Measurements from ENCODE around the gene IFT57. TPM values are rescaled to one million over a fixed set of nuclear protein-coding genes. Genes with fewer than 3 reads are reported as not detected.

IFT57 gene
- total RNA-seq, 6 experiments from 2014 or later, result 53.6 to 65.3 (median 58.7) TPM

DNA sequence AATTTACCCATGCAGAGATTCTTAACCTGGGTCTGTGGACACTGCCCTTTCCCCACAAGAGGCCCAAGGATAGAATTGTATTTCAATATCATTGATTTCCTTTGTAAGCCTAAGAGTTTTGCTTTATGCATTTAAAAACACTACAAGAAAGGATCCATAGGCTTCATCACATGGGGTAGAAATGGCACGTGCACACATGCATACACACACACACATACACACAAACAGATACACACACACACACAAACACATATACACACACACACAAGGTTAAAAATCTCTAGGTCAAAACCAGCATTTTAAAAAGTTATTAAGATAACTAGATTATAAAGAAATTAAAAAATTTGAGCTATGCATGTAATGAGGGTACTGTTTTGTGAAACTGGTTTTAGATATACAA is 95.9 kb downstream of the IFT57 start:
- Mint-ChIP-seq H3K27ac (no peak overlapping the region), H3K4me1 (ENCODE audit: low read depth) (peaks cover 17% of the 10 kb centered on the region), H3K4me3 (no peak overlapping the region), H3K36me3 (ENCODE audit: low read depth) (no peaks in the 10 kb centered on the region), H3K27me3 (ENCODE audit: insufficient read depth) (no peaks in the 10 kb centered on the region; the same call in none of the 2 replicates), H3K9me3 (no peaks in the 10 kb centered on the region)
- DNase-seq, result no peak
- TF ChIP-seq, protein P1, sequence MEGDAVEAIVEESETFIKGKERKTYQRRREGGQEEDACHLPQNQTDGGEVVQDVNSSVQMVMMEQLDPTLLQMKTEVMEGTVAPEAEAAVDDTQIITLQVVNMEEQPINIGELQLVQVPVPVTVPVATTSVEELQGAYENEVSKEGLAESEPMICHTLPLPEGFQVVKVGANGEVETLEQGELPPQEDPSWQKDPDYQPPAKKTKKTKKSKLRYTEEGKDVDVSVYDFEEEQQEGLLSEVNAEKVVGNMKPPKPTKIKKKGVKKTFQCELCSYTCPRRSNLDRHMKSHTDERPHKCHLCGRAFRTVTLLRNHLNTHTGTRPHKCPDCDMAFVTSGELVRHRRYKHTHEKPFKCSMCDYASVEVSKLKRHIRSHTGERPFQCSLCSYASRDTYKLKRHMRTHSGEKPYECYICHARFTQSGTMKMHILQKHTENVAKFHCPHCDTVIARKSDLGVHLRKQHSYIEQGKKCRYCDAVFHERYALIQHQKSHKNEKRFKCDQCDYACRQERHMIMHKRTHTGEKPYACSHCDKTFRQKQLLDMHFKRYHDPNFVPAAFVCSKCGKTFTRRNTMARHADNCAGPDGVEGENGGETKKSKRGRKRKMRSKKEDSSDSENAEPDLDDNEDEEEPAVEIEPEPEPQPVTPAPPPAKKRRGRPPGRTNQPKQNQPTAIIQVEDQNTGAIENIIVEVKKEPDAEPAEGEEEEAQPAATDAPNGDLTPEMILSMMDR (IDR thresholded peaks at IDR 0.05), result no peak

DNA sequence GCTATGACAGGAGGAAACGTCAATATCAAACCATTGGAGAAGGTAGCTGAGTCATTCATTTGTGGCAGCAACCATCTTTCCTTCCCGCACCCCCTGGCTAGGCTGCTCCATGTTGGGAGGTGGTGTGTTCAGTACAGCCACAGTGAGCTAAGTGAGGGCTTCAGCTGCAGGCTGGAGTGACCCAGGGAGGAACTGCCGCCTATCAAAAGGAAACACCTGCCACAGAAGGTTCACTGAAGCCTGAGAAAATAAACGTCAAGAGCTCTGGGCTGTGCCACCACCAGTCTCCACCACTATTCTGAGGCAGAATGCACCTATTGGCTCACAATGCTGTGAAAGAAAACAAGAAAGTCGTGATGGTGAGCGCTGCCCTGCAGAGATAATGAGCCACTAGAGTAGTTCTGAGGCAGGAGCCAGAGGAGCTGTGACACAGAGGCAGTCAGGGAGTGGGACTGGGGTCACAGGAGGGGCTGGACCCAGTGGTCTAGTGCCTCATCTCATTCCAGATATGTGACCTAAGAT is 96.6 kb downstream of the IFT57 start:
- H3K4me1 Mint-ChIP-seq (ENCODE audit: low read depth), result peaks cover 10% of the 10 kb centered on the region
- H3K27ac Mint-ChIP-seq, result no peak overlapping the region
- H3K4me3 Mint-ChIP-seq, result no peak overlapping the region
- no peaks in the 10 kb centered on the region for H3K36me3 Mint-ChIP-seq (ENCODE audit: low read depth)
- peaks cover 3% of the 10 kb centered on the region for H3K27me3 Mint-ChIP-seq (ENCODE audit: insufficient read depth)
- no peaks in the 10 kb centered on the region for H3K9me3 Mint-ChIP-seq
- TF ChIP-seq, protein P1 (IDR thresholded peaks at IDR 0.05), result no peak
- DNase-seq, result no peak

GRCh38 chr3:108125153-108125543 is 97.1 kb downstream of the IFT57 start:
- Mint-ChIP-seq H3K4me1 (ENCODE audit: low read depth) (peaks cover 5% of the 10 kb centered on the region), H3K4me3 (no peak overlapping the region), H3K9me3 (no peaks in the 10 kb centered on the region), H3K36me3 (ENCODE audit: low read depth) (no peaks in the 10 kb centered on the region), H3K27ac (no peak overlapping the region), H3K27me3 (ENCODE audit: insufficient read depth) (peaks cover 3% of the 10 kb centered on the region)
- TF ChIP-seq, protein P1 (IDR thresholded peaks at IDR 0.05), result no peak
- no peak for DNase-seq

DNA sequence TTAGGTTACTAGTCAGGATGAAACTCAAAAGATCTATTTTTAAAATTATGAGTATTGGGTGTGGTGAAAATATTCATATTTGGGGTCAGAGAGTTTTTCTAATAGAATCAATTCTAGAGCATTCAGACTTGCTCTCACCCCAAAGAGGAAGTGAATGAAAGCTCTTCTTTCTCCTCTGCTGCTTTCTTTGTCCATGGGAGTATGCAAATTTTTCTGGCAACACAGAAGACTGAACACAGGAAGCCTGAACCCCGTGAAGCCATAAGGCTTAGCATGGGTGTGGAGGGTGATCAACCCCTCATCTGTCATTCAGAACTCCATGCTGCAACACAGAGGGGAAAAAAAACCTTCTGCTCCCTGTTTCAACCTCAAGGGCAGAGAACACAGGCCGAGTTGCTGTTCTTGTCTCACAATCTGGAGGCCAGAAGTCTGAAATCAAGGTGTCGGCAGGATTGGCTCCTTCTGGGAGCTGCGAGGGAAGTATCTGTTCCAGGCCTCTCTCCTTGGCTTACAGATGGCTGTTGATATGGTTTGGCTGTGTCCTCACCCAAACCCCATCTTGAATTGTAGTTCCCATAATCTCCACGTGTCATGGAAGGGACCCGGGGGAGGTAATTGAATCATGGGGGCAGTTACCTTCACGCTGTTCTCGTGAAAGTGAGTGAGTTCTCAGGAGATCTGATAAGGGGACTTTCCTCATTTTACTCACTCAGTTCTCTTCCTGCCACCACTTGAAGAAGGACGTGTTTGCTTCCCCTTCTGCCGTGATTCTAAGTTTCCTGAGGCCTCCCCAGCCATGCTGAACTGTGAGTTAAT is 97.7 kb downstream of the IFT57 start:
- Mint-ChIP-seq H3K36me3 (ENCODE audit: low read depth) (no peaks in the 10 kb centered on the region), H3K4me1 (ENCODE audit: low read depth) (no peaks in the 10 kb centered on the region)

GRCh38 chr3:108123326-108123725 is 98.9 kb downstream of the IFT57 start:
- DNase-seq, result no peak
- H3K4me3 Mint-ChIP-seq, result no peak overlapping the region
- H3K27me3 Mint-ChIP-seq (ENCODE audit: insufficient read depth), result peaks cover 3% of the 10 kb centered on the region
- no peaks in the 10 kb centered on the region for H3K9me3 Mint-ChIP-seq
- peaks cover 1% of the 10 kb centered on the region; the same call in 1 of the 2 replicates for H3K4me1 Mint-ChIP-seq (ENCODE audit: low read depth)
- no peak overlapping the region for H3K27ac Mint-ChIP-seq
- TF ChIP-seq, protein P1 (IDR thresholded peaks at IDR 0.05), result no peak
- no peaks in the 10 kb centered on the region for H3K36me3 Mint-ChIP-seq (ENCODE audit: low read depth)

More for the DNA sequence above, 97.7 kb downstream of the IFT57 start:
- Mint-ChIP-seq H3K9me3 (no peaks in the 10 kb centered on the region), H3K4me3 (no peak overlapping the region), H3K27me3 (ENCODE audit: insufficient read depth) (peaks cover 3% of the 10 kb centered on the region), H3K27ac (no peak overlapping the region)
- TF ChIP-seq, protein P1 (IDR thresholded peaks at IDR 0.05), result no peak
- DNase-seq, result no peak
